ENCODE data around the gene COL7A1. TPM values are rescaled to one million over a fixed set of nuclear protein-coding genes. Genes with fewer than 3 reads are reported as not detected.

Gene COL7A1
- total RNA-seq, 1 experiment from 2014 or later: 0.78 TPM

DNA sequence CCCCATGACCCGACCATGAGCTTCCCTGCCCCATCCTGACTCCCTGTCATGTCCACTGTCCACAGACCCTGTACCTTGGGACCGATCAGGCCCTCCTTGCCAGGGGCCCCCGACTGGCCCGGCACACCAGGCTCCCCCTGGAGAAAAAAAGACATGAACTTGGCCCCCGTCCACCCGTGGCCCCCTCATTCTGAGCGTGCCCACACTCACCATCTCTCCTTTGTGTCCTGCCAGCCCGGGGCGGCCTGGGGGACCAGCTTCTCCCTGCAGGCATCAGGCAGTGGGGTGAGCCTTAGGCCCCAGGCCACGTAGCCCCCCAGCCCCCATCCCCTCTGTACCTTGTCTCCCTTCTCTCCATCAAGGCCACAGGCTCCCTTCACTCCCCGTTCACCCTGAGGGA is 27.6 kb downstream of the COL7A1 start:
- Histone ChIP-seq H3K9ac (ENCODE audit: low read length) (no peak overlapping the region), H3K9me3 (ENCODE audit: low read length) (no peaks in the 10 kb centered on the region), H3K27me3 (ENCODE audit: low read length) (no peaks in the 10 kb centered on the region), H3K9me2 (replicated peaks; ENCODE audit: insufficient read depth, low read length) (no peaks in the 10 kb centered on the region), H3K4me3 (ENCODE audit: low read length) (no peak overlapping the region), H3K27ac (ENCODE audit: low read length) (no peak overlapping the region), H3K4me1 (ENCODE audit: low read length) (peaks cover 10% of the 10 kb centered on the region), H3K36me3 (ENCODE audit: insufficient read depth, low read length) (no peaks in the 10 kb centered on the region), H3K79me2 (ENCODE audit: low read length) (no peaks in the 10 kb centered on the region), H4K20me1 (ENCODE audit: insufficient read depth, low read depth, low read length) (no peaks in the 10 kb centered on the region), H2AFZ (ENCODE audit: low read length) (no peak overlapping the region), H3K4me2 (ENCODE audit: low read depth, low read length, poor library complexity, severe bottlenecking) (no peak overlapping the region)
- DNase-seq: no peak

DNA sequence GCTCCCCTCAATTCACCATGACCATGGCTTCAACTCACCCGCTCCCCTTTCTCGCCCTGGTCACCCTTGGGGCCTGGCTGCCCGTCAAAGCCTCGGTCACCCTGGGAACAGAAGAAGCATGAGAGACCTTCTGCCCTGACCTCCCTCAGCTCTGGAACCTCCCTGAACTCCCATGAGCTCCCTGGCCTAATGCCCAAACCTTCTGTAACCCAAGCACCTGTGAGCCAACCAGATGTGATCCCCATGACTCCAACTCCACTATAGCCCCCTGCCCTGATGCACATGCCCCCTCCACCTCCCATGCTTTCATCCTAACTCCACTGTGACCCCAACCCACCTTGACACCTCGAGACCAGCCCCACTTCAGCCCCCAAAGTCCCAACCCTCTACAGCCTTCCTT is 28.0 kb downstream of the COL7A1 start:
- DNase-seq: no peak
- H3K4me2 ChIP-seq (ENCODE audit: low read depth, low read length, poor library complexity, severe bottlenecking): no peak overlapping the region
- H3K4me1 ChIP-seq (ENCODE audit: low read length): peaks cover 10% of the 10 kb centered on the region

DNA sequence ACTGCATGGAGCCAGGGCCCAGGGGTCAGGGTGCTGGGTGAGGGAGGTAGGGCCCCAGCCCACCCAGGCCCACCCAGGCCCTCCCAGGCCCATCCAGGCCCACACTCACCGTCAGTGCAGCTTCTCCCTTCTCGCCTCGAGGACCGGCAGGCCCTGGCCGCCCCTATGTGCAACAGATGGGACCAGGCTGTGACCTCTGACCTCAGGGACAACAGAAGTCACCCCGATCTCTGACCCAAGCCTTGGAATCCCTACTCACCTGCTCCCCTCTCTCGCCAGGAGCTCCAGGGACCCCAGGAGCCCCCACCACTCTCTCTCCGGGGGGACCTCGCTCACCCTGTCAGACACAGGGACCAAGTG is 28.7 kb downstream of the COL7A1 start:
- Histone ChIP-seq H3K9me2 (replicated peaks; ENCODE audit: insufficient read depth, low read length) (no peaks in the 10 kb centered on the region), H3K9me3 (ENCODE audit: low read length) (no peaks in the 10 kb centered on the region), H3K9ac (ENCODE audit: low read length) (no peak overlapping the region), H3K27ac (ENCODE audit: low read length) (no peak overlapping the region), H3K27me3 (ENCODE audit: low read length) (no peaks in the 10 kb centered on the region), H3K4me2 (ENCODE audit: low read depth, low read length, poor library complexity, severe bottlenecking) (no peak overlapping the region), H3K36me3 (ENCODE audit: insufficient read depth, low read length) (no peaks in the 10 kb centered on the region), H3K79me2 (ENCODE audit: low read length) (no peaks in the 10 kb centered on the region), H3K4me3 (ENCODE audit: low read length) (no peak overlapping the region), H2AFZ (ENCODE audit: low read length) (no peak overlapping the region), H4K20me1 (ENCODE audit: insufficient read depth, low read depth, low read length) (no peaks in the 10 kb centered on the region), H3K4me1 (ENCODE audit: low read length) (peaks cover 10% of the 10 kb centered on the region)
- DNase-seq: no peak

More for the DNA sequence above, 28.0 kb downstream of the COL7A1 start:
- H3K9me2 ChIP-seq (replicated peaks; ENCODE audit: insufficient read depth, low read length): no peaks in the 10 kb centered on the region
- no peaks in the 10 kb centered on the region for H4K20me1 ChIP-seq (ENCODE audit: insufficient read depth, low read depth, low read length)
- no peak overlapping the region for H3K27ac ChIP-seq (ENCODE audit: low read length)
- no peaks in the 10 kb centered on the region for H3K9me3 ChIP-seq (ENCODE audit: low read length)
- H3K27me3 ChIP-seq (ENCODE audit: low read length): no peaks in the 10 kb centered on the region
- no peaks in the 10 kb centered on the region for H3K36me3 ChIP-seq (ENCODE audit: insufficient read depth, low read length)
- no peak overlapping the region for H3K9ac ChIP-seq (ENCODE audit: low read length)
- H3K79me2 ChIP-seq (ENCODE audit: low read length): no peaks in the 10 kb centered on the region
- no peak overlapping the region for H3K4me3 ChIP-seq (ENCODE audit: low read length)
- H2AFZ ChIP-seq (ENCODE audit: low read length): no peak overlapping the region

DNA sequence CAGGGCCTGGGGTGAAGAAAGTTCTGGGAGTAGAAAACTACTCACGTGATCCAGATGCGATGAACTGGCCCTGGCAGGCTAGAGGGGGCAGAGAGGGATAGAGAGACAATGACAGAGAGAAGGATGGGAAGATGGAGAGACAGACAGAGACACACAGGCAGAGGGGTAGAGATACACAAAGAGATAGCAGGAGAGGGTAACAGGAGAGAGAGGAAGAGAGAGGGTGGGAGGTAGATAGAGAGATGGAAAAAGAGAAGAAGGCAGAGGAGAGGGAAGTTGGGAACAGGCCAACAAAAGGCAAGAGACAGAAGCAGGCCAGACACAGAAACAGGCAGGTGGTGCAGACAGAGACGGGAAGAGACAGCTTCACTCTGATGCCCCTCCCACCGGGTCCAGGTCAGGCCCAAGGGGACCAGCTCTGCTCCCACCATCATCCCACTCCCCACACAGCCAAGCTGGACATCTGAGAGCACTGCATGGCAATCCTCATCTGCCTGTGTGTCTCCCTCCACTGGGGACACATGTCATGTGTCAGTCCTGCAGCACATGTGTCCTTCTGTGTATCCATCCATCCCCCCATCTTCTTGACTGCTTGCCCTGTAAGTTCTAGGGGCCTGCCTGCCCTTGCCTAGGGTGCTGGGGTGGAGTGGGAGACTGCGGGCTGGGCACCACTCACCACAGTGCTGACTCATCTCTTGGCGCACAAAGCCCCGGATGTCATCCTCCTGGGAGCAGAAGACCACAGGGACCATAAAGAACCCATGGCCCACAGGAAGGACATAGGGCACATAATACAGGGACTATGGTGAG is 29.3 kb downstream of the COL7A1 start:
- peak; percentile 55 for DNase-seq
- H3K4me3 ChIP-seq (ENCODE audit: low read length): no peak overlapping the region
- H3K27me3 ChIP-seq (ENCODE audit: low read length): no peaks in the 10 kb centered on the region
- no peaks in the 10 kb centered on the region for H3K36me3 ChIP-seq (ENCODE audit: insufficient read depth, low read length)
- no peak overlapping the region for H3K27ac ChIP-seq (ENCODE audit: low read length)
- H4K20me1 ChIP-seq (ENCODE audit: insufficient read depth, low read depth, low read length): no peaks in the 10 kb centered on the region
- H3K4me2 ChIP-seq (ENCODE audit: low read depth, low read length, poor library complexity, severe bottlenecking): no peak overlapping the region
- peaks cover 12% of the 10 kb centered on the region for H3K4me1 ChIP-seq (ENCODE audit: low read length)
- H3K9me2 ChIP-seq (replicated peaks; ENCODE audit: insufficient read depth, low read length): no peaks in the 10 kb centered on the region
- peak overlapping the region; percentile 30; the same call in 1 of the 2 replicates for H3K9ac ChIP-seq (ENCODE audit: low read length)
- no peaks in the 10 kb centered on the region for H3K9me3 ChIP-seq (ENCODE audit: low read length)
- no peak overlapping the region for H2AFZ ChIP-seq (ENCODE audit: low read length)
- H3K79me2 ChIP-seq (ENCODE audit: low read length): no peaks in the 10 kb centered on the region

DNA sequence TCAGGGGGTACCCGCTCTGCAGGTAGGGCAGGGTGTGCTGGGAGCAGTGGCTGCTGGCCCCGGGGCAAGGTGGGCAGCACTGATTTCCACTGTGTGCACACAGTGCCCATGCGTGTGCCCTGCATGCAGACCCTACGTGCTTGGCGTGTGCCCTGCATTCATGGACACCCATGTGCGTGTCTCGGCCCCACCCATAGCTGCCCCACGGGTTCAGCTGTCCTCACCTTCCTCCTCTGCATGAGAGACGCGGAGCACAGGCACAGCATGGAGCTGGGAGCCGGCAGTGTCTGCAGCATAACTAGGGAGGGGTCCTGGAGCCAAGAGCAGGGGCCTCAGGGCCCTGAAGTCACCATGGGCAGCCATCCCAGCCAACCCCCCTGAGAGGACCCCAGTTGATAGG is 29.9 kb downstream of the COL7A1 start:
- Histone ChIP-seq H3K4me2 (ENCODE audit: low read depth, low read length, poor library complexity, severe bottlenecking) (no peak overlapping the region), H3K4me3 (ENCODE audit: low read length) (no peak overlapping the region), H3K4me1 (ENCODE audit: low read length) (peaks cover 18% of the 10 kb centered on the region)

DNA sequence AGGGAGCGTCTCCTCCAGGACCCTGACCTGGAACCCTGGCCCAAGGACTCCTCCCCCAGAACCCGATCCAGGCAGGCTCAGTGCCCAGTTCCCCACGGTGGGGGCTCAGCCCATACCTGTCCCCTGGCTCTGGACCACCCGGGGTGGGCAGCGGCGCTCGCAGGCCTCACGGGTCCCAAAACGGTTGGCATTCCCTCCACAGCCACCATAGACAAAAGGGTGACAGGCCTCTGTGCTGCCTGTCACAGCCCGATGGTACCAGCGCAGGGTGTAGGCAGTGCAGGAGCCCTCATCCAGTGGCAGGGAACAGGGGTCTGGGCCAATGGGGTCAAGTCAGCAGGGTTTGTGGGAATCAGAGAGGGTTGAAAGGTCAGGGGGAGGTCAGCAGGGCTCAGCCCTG is 30.5 kb downstream of the COL7A1 start:
- Histone ChIP-seq H2AFZ (ENCODE audit: low read length) (no peak overlapping the region), H4K20me1 (ENCODE audit: insufficient read depth, low read depth, low read length) (no peaks in the 10 kb centered on the region), H3K9me3 (ENCODE audit: low read length) (no peaks in the 10 kb centered on the region), H3K4me2 (ENCODE audit: low read depth, low read length, poor library complexity, severe bottlenecking) (no peak overlapping the region), H3K79me2 (ENCODE audit: low read length) (no peaks in the 10 kb centered on the region), H3K36me3 (ENCODE audit: insufficient read depth, low read length) (no peaks in the 10 kb centered on the region), H3K9me2 (replicated peaks; ENCODE audit: insufficient read depth, low read length) (no peaks in the 10 kb centered on the region), H3K27me3 (ENCODE audit: low read length) (no peaks in the 10 kb centered on the region), H3K27ac (ENCODE audit: low read length) (no peak overlapping the region), H3K4me1 (ENCODE audit: low read length) (peaks cover 22% of the 10 kb centered on the region), H3K4me3 (ENCODE audit: low read length) (no peak overlapping the region), H3K9ac (ENCODE audit: low read length) (no peak overlapping the region)
- DNase-seq: no peak

More for the DNA sequence above, 29.9 kb downstream of the COL7A1 start:
- no peaks in the 10 kb centered on the region for H3K9me3 ChIP-seq (ENCODE audit: low read length)
- H3K9me2 ChIP-seq (replicated peaks; ENCODE audit: insufficient read depth, low read length): no peaks in the 10 kb centered on the region
- no peaks in the 10 kb centered on the region for H3K36me3 ChIP-seq (ENCODE audit: insufficient read depth, low read length)
- H4K20me1 ChIP-seq (ENCODE audit: insufficient read depth, low read depth, low read length): no peaks in the 10 kb centered on the region
- no peaks in the 10 kb centered on the region for H3K79me2 ChIP-seq (ENCODE audit: low read length)
- DNase-seq: no peak
- no peak overlapping the region for H3K9ac ChIP-seq (ENCODE audit: low read length)
- no peak overlapping the region for H3K27ac ChIP-seq (ENCODE audit: low read length)
- H3K27me3 ChIP-seq (ENCODE audit: low read length): no peaks in the 10 kb centered on the region
- no peak overlapping the region for H2AFZ ChIP-seq (ENCODE audit: low read length)

DNA sequence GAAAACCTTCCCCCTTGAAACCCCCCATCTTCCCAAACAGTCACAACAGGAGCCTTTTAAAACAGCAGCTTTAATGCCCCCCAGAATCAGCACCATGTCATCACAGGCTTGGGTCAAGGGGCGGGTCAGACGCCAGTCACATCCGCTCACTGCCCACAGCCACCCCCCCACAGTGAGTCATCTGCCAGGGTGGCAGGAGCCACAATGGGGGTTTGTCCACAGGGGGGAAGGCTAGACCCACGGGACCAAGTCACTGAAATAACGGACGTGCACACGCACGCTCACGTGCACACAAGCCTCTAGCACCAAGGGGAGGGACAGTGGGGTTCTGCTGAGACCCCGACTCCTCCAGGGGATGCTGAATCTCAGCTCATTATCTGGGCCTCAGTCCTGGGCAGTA is 31.1 kb downstream of the COL7A1 start:
- no peaks in the 10 kb centered on the region for H3K36me3 ChIP-seq (ENCODE audit: insufficient read depth, low read length)
- no peaks in the 10 kb centered on the region for H3K79me2 ChIP-seq (ENCODE audit: low read length)
- no peak overlapping the region for H3K4me2 ChIP-seq (ENCODE audit: low read depth, low read length, poor library complexity, severe bottlenecking)
- H2AFZ ChIP-seq (ENCODE audit: low read length): no peak overlapping the region
- no peaks in the 10 kb centered on the region for H4K20me1 ChIP-seq (ENCODE audit: insufficient read depth, low read depth, low read length)
- H3K27ac ChIP-seq (ENCODE audit: low read length): no peak overlapping the region
- H3K9me3 ChIP-seq (ENCODE audit: low read length): no peaks in the 10 kb centered on the region
- no peaks in the 10 kb centered on the region for H3K9me2 ChIP-seq (replicated peaks; ENCODE audit: insufficient read depth, low read length)
- peaks cover 22% of the 10 kb centered on the region for H3K4me1 ChIP-seq (ENCODE audit: low read length)
- DNase-seq: no peak
- no peak overlapping the region for H3K4me3 ChIP-seq (ENCODE audit: low read length)
- no peak overlapping the region for H3K9ac ChIP-seq (ENCODE audit: low read length)
- no peaks in the 10 kb centered on the region for H3K27me3 ChIP-seq (ENCODE audit: low read length)

DNA sequence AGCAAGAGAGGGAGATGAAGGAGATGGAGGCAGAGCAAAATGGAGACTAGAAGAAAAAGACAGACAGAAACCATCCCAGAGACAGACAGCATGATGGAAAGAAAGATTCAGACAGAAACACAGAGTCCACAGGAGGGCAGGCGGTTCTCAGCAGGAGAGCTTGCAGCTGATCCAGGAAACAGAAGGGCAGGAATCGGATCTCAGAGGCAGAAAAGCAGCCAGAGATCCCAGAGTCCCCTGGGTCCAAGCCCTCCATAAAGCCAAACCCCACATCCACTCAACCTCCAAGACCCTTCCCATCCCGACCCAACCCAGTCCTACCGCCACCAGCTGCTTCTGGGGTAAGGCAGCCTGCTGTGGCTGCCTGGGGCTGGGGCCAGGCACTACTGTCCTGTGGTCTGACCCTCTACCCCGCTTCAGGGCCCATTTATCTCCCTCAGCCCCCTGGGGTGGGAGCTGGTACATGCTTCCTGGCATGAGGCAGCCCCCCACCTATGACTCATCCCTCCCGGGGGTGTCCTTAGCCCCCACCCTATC is 31.7 kb downstream of the COL7A1 start, which contains the start of gene UCN2:
Gene UCN2 (minus strand): TSS at position 400 of the 537 bp plus-strand sequence. CDS start 657 bp downstream, outside the sequence.
- no peaks in the 10 kb centered on the region for H4K20me1 ChIP-seq (ENCODE audit: insufficient read depth, low read depth, low read length)
- H3K27ac ChIP-seq (ENCODE audit: low read length): no peak within 1 kb of the TSS
- no peaks in the 10 kb centered on the region for H3K9me3 ChIP-seq (ENCODE audit: low read length)
- no peaks in the 10 kb centered on the region for H3K27me3 ChIP-seq (ENCODE audit: low read length)
- H3K79me2 ChIP-seq (ENCODE audit: low read length): no peaks in the 10 kb centered on the region
- no peak within 1 kb of the TSS for H2AFZ ChIP-seq (ENCODE audit: low read length)
- no peak for DNase-seq
- H3K9me2 ChIP-seq (replicated peaks; ENCODE audit: insufficient read depth, low read length): no peaks in the 10 kb centered on the region
- H3K36me3 ChIP-seq (ENCODE audit: insufficient read depth, low read length): no peaks in the 10 kb centered on the region
- H3K9ac ChIP-seq (ENCODE audit: low read length): no peak within 1 kb of the TSS
- H3K4me2 ChIP-seq (ENCODE audit: low read depth, low read length, poor library complexity, severe bottlenecking): no peak within 1 kb of the TSS
- H3K4me3 ChIP-seq (ENCODE audit: low read length): no peak within 1 kb of the TSS
- H3K4me1 ChIP-seq (ENCODE audit: low read length): peaks cover 25% of the 10 kb centered on the region
